Osteocyte (in vitro differentiated cells): ENCODE measurements around the gene RPRD2. TPM values are rescaled to one million over a fixed set of nuclear protein-coding genes. Genes with fewer than 3 reads are reported as not detected.

Experiments
- DNase-seq: peaks from one replicate; pipeline ENCODE4 v3.0.0; 2021; ENCODE audit warnings: mixed read lengths; ENCODE audit not compliant: unreplicated experiment; ENCODE audit errors: extremely low spot score
- H3K27ac Mint-ChIP-seq: one replicate; pipeline ENCODE4 v1.8.0; 2021; ENCODE audit warnings: mild to moderate bottlenecking, mixed read lengths; ENCODE audit not compliant: unreplicated experiment
- H3K27me3 Mint-ChIP-seq: one replicate; pipeline ENCODE4 v1.8.0; 2021; ENCODE audit warnings: mixed read lengths; ENCODE audit not compliant: unreplicated experiment
- H3K36me3 Mint-ChIP-seq: one replicate; pipeline ENCODE4 v1.8.0; 2021; ENCODE audit warnings: mixed read lengths; ENCODE audit not compliant: unreplicated experiment
- H3K4me1 Mint-ChIP-seq: one replicate; pipeline ENCODE4 v1.8.0; 2021; ENCODE audit warnings: mixed read lengths; ENCODE audit not compliant: unreplicated experiment
- H3K4me3 Mint-ChIP-seq: one replicate; pipeline ENCODE4 v1.8.0; 2021; ENCODE audit warnings: mild to moderate bottlenecking, moderate library complexity, mixed read lengths; ENCODE audit not compliant: unreplicated experiment
- H3K9me3 Mint-ChIP-seq: one replicate; pipeline ENCODE4 v1.8.0; 2021; ENCODE audit warnings: mixed read lengths; ENCODE audit not compliant: unreplicated experiment
- CTCF ChIP-seq: fragments of 200-600 bp; sonication (generic); IDR thresholded peaks from 2 replicates; pipeline ENCODE4 v1.5.0; 2021; ENCODE audit warnings: antibody characterized with exemption, mild to moderate bottlenecking, moderate library complexity
- total RNA-seq: library from RNA; stranded (reverse); gene quantifications from 2 replicates; pipeline ENCODE4 v1.2.1, GENCODE V29; 2021

The RPRD2 gene
- total RNA-seq, 1 donor from 2014 or later: 29.9 TPM

GRCh38 chr1:150498342-150498741, 134.4 kb downstream of the RPRD2 start:
- no peak for TF ChIP-seq CTCF
- Mint-ChIP-seq H3K36me3 (peaks cover 26% of the 10 kb centered on the region), H3K27me3 (no peaks in the 10 kb centered on the region), H3K27ac (no peak overlapping the region), H3K9me3 (no peaks in the 10 kb centered on the region), H3K4me3 (no peak overlapping the region), H3K4me1 (no peaks in the 10 kb centered on the region)
- DNase-seq: no peak

GRCh38 chr1:150505431-150505830, 141.5 kb downstream of the RPRD2 start:
- H3K4me3 Mint-ChIP-seq: no peak overlapping the region
- no peak for DNase-seq
- no peak for TF ChIP-seq CTCF
- H3K27me3 Mint-ChIP-seq: no peaks in the 10 kb centered on the region
- no peaks in the 10 kb centered on the region for H3K9me3 Mint-ChIP-seq
- H3K36me3 Mint-ChIP-seq: peaks cover 43% of the 10 kb centered on the region
- H3K27ac Mint-ChIP-seq: no peak overlapping the region
- H3K4me1 Mint-ChIP-seq: peaks cover 26% of the 10 kb centered on the region

- peak within 1 kb of the TSS; percentile 88 for H3K27ac Mint-ChIP-seq
- H3K4me3 Mint-ChIP-seq: peak within 1 kb of the TSS; percentile 14
Measured at GRCh38 chr1:150507912-150508864, 144.2 kb downstream of the RPRD2 start, which contains the start of gene ECM1. Gene ECM1, plus strand, starts transcription at chr1:150508109. Its CDS starts 101 bp downstream, at chr1:150508210.

GRCh38 chr1:150508982-150509381, 145.0 kb downstream of the RPRD2 start:
- Mint-ChIP-seq H3K36me3 (peaks cover 34% of the 10 kb centered on the region), H3K4me3 (no peak overlapping the region), H3K27me3 (no peaks in the 10 kb centered on the region), H3K9me3 (no peaks in the 10 kb centered on the region), H3K27ac (no peak overlapping the region), H3K4me1 (peaks cover 26% of the 10 kb centered on the region)
- no peak for DNase-seq
- TF ChIP-seq CTCF: no peak

More at GRCh38 chr1:150507912-150508864, 144.2 kb downstream of the RPRD2 start, which contains the start of gene ECM1:
- Mint-ChIP-seq H3K4me1 (peaks cover 26% of the 10 kb centered on the region), H3K36me3 (peaks cover 39% of the 10 kb centered on the region), H3K27me3 (no peaks in the 10 kb centered on the region), H3K9me3 (no peaks in the 10 kb centered on the region)
- DNase-seq: no peak
- TF ChIP-seq CTCF: no peak

GRCh38 chr1:150511551-150511950, 147.6 kb downstream of the RPRD2 start:
- Mint-ChIP-seq H3K4me1 (peaks cover 30% of the 10 kb centered on the region), H3K27me3 (no peaks in the 10 kb centered on the region), H3K36me3 (peaks cover 20% of the 10 kb centered on the region), H3K4me3 (no peak overlapping the region), H3K9me3 (no peaks in the 10 kb centered on the region), H3K27ac (no peak overlapping the region)
- DNase-seq: no peak
- TF ChIP-seq CTCF: no peak
